Central memory CD8-positive, alpha-beta T cell (primary cell): Measurements from ENCODE around the gene AFDN.

Source experiments
- ATAC-seq: fragments of 150-1000 bp; cut with Tn5 transposase; replicated peaks from 2 replicates; pipeline ENCODE4 v1.10.0; 2022; ENCODE audit warnings: mild to moderate bottlenecking, moderate FRiP score, moderate number of reproducible peaks; ENCODE audit not compliant: poor library complexity, severe bottlenecking; ENCODE audit errors: extremely low read depth
- DNase-seq, 2 donors: peaks; one replicate each; pipeline ENCODE4 v3.0.0; 2021; ENCODE audit warnings: low spot score in 2 of 2
- H3K27ac Mint-ChIP-seq: one replicate; pipeline ENCODE4 v1.8.0; 2022; ENCODE audit warnings: low read depth, mild to moderate bottlenecking, moderate library complexity, mixed read lengths
- H3K27me3 Mint-ChIP-seq: one replicate; pipeline ENCODE4 v1.8.0; 2022; ENCODE audit warnings: mixed read lengths
- H3K36me3 Mint-ChIP-seq: one replicate; pipeline ENCODE4 v1.8.0; 2022; ENCODE audit warnings: mild to moderate bottlenecking, moderate library complexity, mixed read lengths; ENCODE audit not compliant: insufficient read depth
- H3K4me1 Mint-ChIP-seq: one replicate; pipeline ENCODE4 v1.8.0; 2022; ENCODE audit warnings: mixed read lengths
- H3K4me3 Mint-ChIP-seq: one replicate; pipeline ENCODE4 v1.8.0; 2022; ENCODE audit warnings: mild to moderate bottlenecking, moderate library complexity, mixed read lengths
- H3K9me3 Mint-ChIP-seq: one replicate; pipeline ENCODE4 v1.8.0; 2022; ENCODE audit warnings: mixed read lengths

The AFDN gene

DNA sequence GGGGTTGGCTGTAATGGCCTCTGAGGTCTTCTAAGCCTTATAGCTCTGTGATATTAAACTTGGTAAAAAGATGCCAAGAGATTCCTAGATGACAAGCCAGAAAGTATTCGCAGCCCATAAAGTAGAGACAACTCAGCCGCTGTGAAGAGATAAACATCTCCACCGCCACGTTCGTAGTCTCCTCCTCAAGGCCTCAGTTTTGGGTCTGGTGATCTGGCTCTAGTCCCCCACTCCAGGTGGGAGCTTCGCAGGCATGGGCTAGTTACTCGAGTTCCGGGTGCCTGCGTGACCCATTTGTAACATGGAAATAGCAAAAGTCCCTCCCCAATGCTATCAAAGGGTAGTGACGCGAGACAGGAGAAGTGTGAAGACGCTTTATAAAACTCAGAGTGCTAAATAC is 28.3 kb upstream of the AFDN start:
- no peaks in the 10 kb centered on the region for H3K4me1 Mint-ChIP-seq
- no peak overlapping the region for H3K27ac Mint-ChIP-seq
- peaks cover 4% of the 10 kb centered on the region for H3K36me3 Mint-ChIP-seq
- no peaks in the 10 kb centered on the region for H3K9me3 Mint-ChIP-seq
- peaks cover 81% of the 10 kb centered on the region for H3K27me3 Mint-ChIP-seq
- DNase-seq (no peak), ATAC-seq (no peak)
- H3K4me3 Mint-ChIP-seq, result no peak overlapping the region

DNA sequence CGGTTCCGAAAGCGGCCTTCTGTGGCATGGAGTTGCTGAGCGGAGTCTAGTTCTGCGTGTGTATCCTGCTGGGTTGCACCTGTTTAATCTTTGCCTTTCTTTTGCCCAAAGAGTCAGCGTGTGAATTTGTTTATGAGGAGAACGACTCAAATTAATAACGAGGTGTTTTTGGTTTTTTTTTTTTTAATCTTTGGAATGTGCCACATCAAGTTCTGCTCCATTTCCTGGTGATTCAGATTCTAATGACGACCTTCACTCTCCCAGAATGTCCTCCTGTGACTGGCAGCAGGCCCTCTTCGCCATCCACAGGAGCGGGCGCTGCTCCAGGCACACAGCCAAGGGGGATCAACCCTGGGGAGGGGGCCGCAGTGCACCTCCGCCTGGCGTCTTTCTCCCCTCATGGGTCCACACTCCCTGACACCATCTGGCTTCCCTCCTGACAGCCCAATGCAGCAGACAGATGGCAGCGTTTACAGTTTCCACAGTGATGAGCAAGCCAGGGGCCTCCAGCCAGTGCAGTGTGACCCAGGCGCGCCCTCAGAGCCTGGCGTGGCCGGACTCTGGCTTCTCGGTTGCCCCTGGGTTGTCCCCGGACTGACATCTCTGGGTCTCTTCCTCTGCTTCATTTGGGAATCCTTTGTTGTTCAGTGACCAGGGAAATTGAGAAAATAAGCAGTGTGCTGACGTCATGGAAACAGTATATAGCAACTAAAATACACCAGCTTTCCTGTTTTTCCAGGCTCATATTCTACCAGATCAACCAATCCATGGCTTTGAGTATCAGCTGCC is 27.5 kb upstream of the AFDN start:
- Mint-ChIP-seq H3K4me3 (no peak overlapping the region), H3K27me3 (peaks cover 81% of the 10 kb centered on the region), H3K4me1 (no peaks in the 10 kb centered on the region), H3K9me3 (no peaks in the 10 kb centered on the region), H3K27ac (no peak overlapping the region), H3K36me3 (peaks cover 4% of the 10 kb centered on the region)
- ATAC-seq (no peak), DNase-seq (no peak)

DNA sequence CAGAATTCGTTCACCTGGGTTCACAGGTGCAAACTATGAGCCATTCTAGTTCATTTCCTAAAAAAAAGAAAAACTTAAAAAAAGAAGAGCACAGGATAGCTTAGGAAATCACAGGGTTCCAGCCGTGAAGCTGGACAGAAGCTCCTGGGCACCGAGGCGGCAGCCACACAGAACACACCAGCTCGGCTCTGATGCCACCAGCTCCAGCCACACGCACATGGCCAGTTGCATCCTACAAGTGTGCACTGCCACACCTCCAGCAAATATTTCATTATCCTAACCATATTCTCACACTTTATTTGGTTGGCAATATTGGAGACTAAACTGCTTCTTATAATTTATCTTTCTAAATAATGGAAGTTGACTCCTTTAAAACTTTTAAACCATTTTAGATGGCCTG is 26.2 kb upstream of the AFDN start:
- Mint-ChIP-seq H3K27ac (no peak overlapping the region), H3K4me3 (no peak overlapping the region), H3K9me3 (no peaks in the 10 kb centered on the region), H3K4me1 (no peaks in the 10 kb centered on the region), H3K27me3 (peaks cover 81% of the 10 kb centered on the region), H3K36me3 (peaks cover 4% of the 10 kb centered on the region)
- ATAC-seq (no peak), DNase-seq (no peak)

DNA sequence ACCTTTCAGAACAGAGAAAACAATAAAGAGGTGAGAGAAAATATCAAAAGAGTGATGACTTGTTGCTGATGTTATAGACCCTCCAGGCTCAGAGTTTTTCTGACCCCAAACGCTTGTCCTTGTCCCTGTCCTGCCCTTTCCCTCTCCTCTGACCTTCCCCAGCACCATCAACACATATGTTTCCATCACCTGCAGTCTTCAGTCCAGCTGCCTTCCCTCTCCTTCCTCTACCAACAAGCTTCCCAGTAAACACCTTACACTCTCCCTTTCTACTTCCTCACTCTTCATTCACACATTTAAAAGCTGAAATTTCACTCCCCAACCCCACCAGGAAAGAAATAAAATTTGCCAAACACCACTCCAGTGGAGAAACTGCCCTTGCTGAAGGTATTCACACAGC is 25.4 kb upstream of the AFDN start:
- peaks cover 4% of the 10 kb centered on the region for H3K36me3 Mint-ChIP-seq
- no peak overlapping the region for H3K4me3 Mint-ChIP-seq
- H3K9me3 Mint-ChIP-seq, result no peaks in the 10 kb centered on the region
- peaks cover 78% of the 10 kb centered on the region for H3K27me3 Mint-ChIP-seq
- DNase-seq (no peak), ATAC-seq (no peak)
- H3K27ac Mint-ChIP-seq, result no peak overlapping the region
- H3K4me1 Mint-ChIP-seq, result no peaks in the 10 kb centered on the region

DNA sequence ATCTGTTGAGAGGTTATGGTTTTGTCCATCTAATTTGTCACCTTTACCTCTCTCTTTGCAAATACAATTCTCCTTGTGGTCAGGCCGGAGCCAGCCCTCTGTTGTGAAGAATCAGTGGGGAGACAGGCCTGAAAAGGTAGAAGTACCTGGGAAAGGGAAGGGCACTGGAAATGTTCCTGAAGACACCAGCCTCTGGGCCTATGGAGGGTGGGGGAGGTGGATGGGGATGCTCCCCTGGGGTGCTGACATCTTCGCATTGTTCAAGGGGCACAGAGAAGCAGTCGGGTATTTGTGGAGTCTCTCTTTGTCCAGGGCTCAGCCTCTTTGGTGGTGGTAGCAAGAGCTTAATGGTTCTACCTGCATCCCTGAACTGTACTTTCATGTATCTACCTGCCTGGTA is 24.4 kb upstream of the AFDN start:
- H3K27ac Mint-ChIP-seq, result no peak overlapping the region
- H3K27me3 Mint-ChIP-seq, result peaks cover 85% of the 10 kb centered on the region
- H3K9me3 Mint-ChIP-seq, result no peaks in the 10 kb centered on the region
- DNase-seq, result no peak
- no peak for ATAC-seq
- peaks cover 4% of the 10 kb centered on the region for H3K36me3 Mint-ChIP-seq
- H3K4me1 Mint-ChIP-seq, result no peaks in the 10 kb centered on the region
- no peak overlapping the region for H3K4me3 Mint-ChIP-seq

DNA sequence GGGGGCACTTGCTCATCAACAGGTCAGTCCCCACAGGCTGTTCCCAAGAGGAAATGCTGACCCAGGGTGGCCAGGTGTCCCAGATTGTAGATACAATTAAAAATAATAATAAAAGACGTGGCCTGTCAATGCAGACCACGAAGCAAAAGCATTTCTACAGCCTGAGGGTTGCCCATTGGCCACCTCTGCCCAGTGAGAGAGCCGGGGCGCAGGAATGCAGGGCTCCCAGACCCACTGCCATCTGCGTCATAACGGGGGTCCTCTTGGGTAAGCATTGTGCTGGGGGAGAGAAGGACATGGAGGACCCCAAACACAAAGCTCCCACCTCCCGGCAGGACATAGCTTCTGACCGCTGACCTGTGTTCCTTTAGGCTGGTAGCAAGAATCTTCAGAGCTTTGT is 22.9 kb upstream of the AFDN start:
- no peak overlapping the region for H3K4me3 Mint-ChIP-seq
- peaks cover 4% of the 10 kb centered on the region for H3K36me3 Mint-ChIP-seq
- ATAC-seq (no peak), DNase-seq (no peak)
- H3K4me1 Mint-ChIP-seq, result no peaks in the 10 kb centered on the region
- H3K27ac Mint-ChIP-seq, result no peak overlapping the region
- H3K9me3 Mint-ChIP-seq, result no peaks in the 10 kb centered on the region
- peaks cover 76% of the 10 kb centered on the region for H3K27me3 Mint-ChIP-seq

GRCh38 chr6:167804281-167805013 is 22.3 kb upstream of the AFDN start:
- peaks cover 75% of the 10 kb centered on the region for H3K27me3 Mint-ChIP-seq
- H3K9me3 Mint-ChIP-seq, result no peaks in the 10 kb centered on the region
- H3K36me3 Mint-ChIP-seq, result peaks cover 4% of the 10 kb centered on the region
- no peak overlapping the region for H3K4me3 Mint-ChIP-seq
- DNase-seq, result no peak
- H3K4me1 Mint-ChIP-seq, result no peaks in the 10 kb centered on the region
- no peak overlapping the region for H3K27ac Mint-ChIP-seq
- ATAC-seq, result no peak

DNA sequence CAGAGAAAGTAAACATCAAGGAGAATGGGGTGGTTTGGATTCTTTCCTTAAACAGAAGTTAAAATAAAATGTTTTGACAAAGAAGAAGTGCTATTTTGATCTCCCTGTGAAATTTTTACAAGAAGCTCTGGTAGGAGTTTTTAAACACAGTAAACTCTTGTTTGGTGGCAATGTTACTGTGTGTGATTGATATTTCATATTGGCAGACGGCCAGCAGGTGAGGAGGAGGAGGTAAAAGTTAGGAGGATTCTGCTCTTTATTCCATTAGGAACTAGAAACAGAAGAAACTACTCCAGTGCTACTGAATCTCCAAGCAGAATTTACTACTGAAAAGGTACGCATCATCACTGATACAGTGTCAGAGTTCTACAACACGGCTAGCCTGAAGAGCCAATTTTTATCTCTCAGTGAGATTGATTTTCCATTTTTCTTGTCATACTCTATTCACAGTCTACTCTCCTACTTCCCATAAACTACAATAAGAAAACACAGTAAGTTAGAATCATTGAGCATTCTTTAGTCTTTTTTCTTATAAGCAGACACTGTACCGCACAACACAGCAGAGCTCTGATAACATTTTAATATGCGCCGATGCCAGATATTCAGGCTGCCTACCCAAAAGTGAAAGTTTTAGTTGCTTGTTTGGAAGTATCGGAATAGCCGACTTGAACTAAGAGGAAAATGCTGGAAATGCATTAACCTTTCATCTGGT is 21.2 kb upstream of the AFDN start:
- Mint-ChIP-seq H3K27ac (no peak overlapping the region), H3K36me3 (peaks cover 4% of the 10 kb centered on the region), H3K27me3 (peaks cover 72% of the 10 kb centered on the region), H3K4me3 (no peak overlapping the region), H3K4me1 (no peaks in the 10 kb centered on the region), H3K9me3 (no peaks in the 10 kb centered on the region)
- ATAC-seq (no peak), DNase-seq (no peak)

DNA sequence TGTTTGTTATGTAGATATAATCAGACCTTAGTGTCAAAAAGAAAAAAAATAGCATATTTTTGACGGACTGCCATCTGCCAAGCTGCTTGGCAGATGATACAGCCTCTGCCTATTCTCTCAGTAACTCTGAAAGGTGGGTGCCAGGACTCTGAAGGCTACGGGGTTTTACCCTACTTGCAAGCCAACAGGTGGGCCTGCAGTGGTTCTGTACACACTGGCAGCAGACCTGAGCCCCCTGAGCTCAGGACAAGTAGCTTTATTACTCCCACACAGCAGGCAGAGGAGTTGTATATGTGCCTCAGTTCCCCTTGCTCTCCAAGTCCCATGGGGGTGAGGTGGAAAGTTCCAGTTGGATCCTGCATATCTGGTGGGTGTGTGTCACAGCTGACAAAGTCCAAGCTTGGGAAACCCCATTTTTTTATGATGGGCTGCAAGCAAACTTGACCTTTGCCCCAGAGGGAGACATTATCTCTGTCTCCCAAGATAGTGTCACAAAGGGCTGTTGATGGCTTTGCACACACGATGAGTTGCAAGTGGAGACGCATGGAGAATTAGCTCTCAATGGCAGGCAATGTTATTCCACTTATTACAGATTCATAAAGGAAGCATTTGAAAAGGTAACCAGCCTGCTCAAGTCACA is 20.5 kb upstream of the AFDN start:
- H3K36me3 Mint-ChIP-seq, result peaks cover 4% of the 10 kb centered on the region
- H3K27ac Mint-ChIP-seq, result no peak overlapping the region
- H3K9me3 Mint-ChIP-seq, result no peaks in the 10 kb centered on the region
- DNase-seq (no peak), ATAC-seq (no peak)
- H3K27me3 Mint-ChIP-seq, result peaks cover 74% of the 10 kb centered on the region
- H3K4me3 Mint-ChIP-seq, result no peak overlapping the region
- H3K4me1 Mint-ChIP-seq, result no peaks in the 10 kb centered on the region

DNA sequence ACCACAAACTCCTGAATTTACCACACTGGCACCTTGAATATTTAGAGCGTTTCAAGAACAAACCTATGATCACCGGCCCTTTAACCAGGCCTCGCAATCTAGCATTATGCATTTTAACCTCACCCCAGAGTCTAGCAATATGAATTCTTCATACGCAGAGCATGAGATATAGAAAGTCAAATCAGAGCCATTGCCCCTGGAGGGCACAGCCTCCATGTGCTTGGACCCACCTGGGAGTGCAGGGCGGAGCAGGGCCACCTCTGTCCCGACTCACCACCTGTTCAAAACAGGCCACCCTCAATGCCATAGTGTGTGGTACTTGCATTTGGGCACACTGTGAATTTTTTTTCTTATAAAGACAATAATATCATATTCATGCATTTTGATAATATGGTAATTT is 19.5 kb upstream of the AFDN start:
- no peak for ATAC-seq
- Mint-ChIP-seq H3K36me3 (peaks cover 2% of the 10 kb centered on the region), H3K27ac (no peak overlapping the region), H3K27me3 (peaks cover 73% of the 10 kb centered on the region), H3K4me3 (no peak overlapping the region), H3K4me1 (no peaks in the 10 kb centered on the region), H3K9me3 (no peaks in the 10 kb centered on the region)
- DNase-seq, result no peak

DNA sequence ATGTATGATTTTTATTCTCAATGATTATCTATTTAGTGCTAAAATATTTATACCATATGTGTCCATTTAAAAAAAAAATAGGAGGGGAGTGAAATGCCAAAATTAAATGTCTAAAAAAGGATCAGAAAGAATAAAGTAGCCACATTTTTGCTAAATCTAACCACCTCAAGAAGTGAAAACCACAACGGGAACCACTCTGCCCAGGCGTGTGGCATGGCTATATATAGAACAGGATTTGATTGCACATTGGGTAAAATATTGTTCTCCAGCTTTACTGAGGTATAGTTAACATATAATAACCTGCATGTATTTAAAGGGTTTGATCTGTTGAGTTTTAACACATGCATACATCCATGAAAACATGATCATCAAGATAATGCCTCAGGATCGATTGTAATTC is 19.0 kb upstream of the AFDN start:
- H3K4me1 Mint-ChIP-seq, result no peaks in the 10 kb centered on the region
- peaks cover 67% of the 10 kb centered on the region for H3K27me3 Mint-ChIP-seq
- DNase-seq, result no peak
- no peak for ATAC-seq
- peaks cover 2% of the 10 kb centered on the region for H3K36me3 Mint-ChIP-seq
- H3K4me3 Mint-ChIP-seq, result no peak overlapping the region
- H3K9me3 Mint-ChIP-seq, result no peaks in the 10 kb centered on the region
- no peak overlapping the region for H3K27ac Mint-ChIP-seq

- no peaks in the 10 kb centered on the region for H3K4me1 Mint-ChIP-seq
- H3K36me3 Mint-ChIP-seq, result peaks cover 1% of the 10 kb centered on the region
- H3K9me3 Mint-ChIP-seq, result no peaks in the 10 kb centered on the region
- H3K27me3 Mint-ChIP-seq, result peaks cover 44% of the 10 kb centered on the region
- no peak overlapping the region for H3K27ac Mint-ChIP-seq
- DNase-seq (no peak), ATAC-seq (no peak)
- H3K4me3 Mint-ChIP-seq, result no peak overlapping the region
These were observed 15.7 kb upstream of the AFDN start for GRCh38 chr6:167811040-167811439.
